Amniotic stem cell (primary cell): Measurements from ENCODE around the gene TMTC2.

Experiments used
- DNase-seq: peaks from one replicate; lab custom pipeline; 2025; lab: John Stamatoyannopoulos, UW

Gene TMTC2

GRCh38 chr12:83140135-83140534 lies 453.4 kb downstream of the TMTC2 start:
- DNase-seq, result no peak

DNA sequence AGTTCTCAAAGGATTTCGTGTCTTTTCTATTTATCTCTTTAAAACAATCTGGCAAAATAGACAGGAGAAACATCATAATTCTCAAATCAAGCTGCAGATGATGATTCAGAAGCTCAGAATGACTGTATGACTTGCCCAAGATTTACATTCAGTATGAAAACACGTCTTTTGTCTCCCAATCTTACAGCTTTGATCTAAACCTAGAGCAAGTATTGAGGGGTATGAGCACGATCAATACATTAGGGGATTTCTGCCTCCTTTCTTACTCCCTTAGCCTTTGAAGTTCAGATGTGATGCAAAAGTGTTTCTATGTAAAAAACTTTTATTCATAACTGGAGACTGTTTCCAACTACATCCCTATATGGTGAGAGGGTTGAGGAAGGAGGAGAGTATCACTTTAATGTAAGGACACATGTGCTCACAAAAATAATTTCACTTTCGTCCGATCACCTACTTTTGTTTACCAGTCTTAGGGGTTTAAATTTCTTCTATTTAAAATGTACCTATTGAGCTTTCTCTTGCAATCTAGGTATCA lies 454.8 kb downstream of the TMTC2 start:
- no peak for DNase-seq

- DNase-seq, result no peak
These were observed 456.2 kb downstream of the TMTC2 start for GRCh38 chr12:83142914-83143313.

DNA sequence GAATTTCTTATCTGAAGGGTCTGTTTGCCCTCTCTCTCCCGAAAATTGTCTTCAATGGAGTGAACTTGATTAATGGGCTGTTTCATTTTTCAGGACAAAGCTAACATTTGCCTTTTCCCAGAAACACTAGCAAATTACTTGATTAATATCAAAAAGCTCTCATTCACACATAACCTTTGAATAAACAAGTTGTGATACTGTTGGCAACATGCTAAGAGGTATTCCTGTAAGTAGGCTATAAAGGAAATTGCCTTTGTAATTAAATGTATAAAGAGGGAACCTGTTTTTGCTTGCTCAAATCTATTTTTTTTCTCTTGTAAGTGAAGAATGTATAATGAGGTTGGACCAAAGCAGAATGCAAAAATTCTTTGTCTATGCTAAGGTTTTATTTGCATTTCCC lies 457.2 kb downstream of the TMTC2 start:
- no peak for DNase-seq

- no peak for DNase-seq
These were observed 458.7 kb downstream of the TMTC2 start for GRCh38 chr12:83145325-83145840.

GRCh38 chr12:83147341-83147740 lies 460.6 kb downstream of the TMTC2 start:
- no peak for DNase-seq

- no peak for DNase-seq
These were observed 463.3 kb downstream of the TMTC2 start for GRCh38 chr12:83149987-83150386.

DNA sequence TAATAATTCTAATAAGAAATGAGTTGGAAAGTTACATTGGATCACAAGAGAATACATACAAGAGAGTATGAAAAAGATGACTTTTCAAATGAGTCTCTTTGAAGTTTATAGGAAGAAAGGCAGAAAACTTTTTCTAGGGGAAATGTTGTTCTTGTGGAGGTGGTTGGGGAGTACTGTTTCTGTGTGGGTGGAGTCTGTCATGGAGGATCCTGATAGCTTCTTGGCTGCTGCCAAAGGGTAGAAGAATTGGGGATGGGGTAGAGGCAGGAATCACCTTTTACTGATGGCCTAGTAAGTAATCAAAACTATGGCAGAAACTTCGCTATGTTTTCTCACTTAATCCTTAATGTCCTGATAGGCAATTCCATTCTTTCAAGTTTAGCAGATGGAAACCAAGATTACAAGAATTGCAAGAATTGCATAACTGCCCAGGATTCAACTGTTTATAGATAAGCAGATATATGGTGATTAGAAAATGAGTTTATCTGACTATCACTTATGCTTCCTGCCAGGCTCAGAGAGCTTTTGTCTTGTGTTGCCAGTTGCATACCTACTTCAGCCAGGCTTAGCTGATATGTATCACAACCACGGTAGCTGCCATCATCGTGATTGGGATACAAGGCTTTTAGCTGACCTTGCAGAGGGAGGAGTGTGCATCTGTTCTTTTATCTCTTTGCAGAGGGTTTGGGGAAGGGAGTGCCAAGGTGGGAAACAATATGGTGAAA lies 463.9 kb downstream of the TMTC2 start:
- no peak for DNase-seq

GRCh38 chr12:83153177-83153576 lies 466.5 kb downstream of the TMTC2 start:
- DNase-seq, result no peak

DNA sequence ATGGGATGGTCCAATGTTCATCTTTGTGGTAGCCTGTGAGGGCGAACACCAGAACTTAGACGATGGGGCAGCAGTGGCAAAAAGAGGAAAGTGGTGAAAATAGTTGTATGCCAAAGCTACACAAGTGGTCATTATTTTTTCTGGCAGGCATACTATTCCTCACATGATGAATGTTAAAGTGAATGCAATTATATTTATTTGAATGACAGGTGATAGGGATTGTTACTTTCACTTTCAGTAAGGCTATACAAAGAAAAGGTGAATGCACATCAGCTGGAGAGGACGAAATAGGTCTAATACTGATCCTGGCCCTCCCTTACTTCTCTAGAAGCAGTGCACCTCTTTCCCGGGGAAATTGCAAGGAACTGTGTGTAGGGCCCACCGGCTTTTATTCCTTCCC lies 470.1 kb downstream of the TMTC2 start:
- no peak for DNase-seq

DNA sequence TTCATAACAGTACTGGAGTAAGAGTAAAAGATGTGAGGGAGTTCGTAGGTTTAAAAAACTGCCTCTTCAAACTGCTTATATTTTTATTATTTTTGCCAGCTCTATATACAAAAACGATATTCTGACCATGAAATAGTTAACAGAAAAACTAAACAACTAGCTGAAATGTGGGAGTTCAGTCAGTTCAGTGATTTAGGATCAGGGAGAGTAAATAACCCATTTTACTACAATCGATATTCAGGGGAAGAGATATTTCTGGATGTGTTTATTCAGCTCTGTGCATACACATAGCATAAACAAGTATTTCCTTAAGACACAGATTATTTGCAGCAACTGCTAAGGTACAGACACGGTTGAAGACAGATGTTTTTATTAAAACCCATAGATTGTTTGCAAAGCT lies 470.9 kb downstream of the TMTC2 start:
- no peak for DNase-seq

GRCh38 chr12:83158613-83159207 lies 472.0 kb downstream of the TMTC2 start:
- DNase-seq, result no peak

- no peak for DNase-seq
These were observed 474.8 kb downstream of the TMTC2 start for GRCh38 chr12:83161456-83161855.

- no peak for DNase-seq
These were observed 482.0 kb downstream of the TMTC2 start for GRCh38 chr12:83168751-83169150.

- no peak for DNase-seq
These were observed 485.7 kb downstream of the TMTC2 start for GRCh38 chr12:83172441-83172840.

GRCh38 chr12:83172866-83173649 lies 486.4 kb downstream of the TMTC2 start:
- no peak for DNase-seq

- DNase-seq, result no peak
These were observed 493.3 kb downstream of the TMTC2 start for GRCh38 chr12:83179999-83180398.

DNA sequence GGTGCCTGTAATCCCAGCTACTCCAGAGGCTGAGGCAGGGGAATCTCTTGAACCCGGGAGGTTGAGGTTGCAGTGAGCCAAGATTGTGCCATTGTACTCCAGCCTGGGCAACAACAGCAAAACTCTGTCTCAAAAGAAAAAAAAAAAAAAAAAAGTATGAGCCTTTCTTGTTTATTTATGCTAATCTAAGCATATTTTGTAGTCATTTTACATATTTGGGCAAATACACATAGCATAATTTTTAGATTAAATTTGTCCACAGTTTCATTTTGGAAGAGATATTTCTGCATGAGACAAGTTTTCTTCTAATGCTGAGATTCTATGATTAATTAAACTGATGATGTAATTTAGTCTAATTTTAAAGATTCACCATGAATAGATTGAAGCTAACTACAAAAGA lies 494.4 kb downstream of the TMTC2 start:
- no peak for DNase-seq

GRCh38 chr12:83183132-83183531 lies 496.4 kb downstream of the TMTC2 start:
- DNase-seq, result no peak
